Psoas muscle (tissue), 8 donors: ENCODE results near the gene ATN1. TPM values are rescaled to one million over a fixed set of nuclear protein-coding genes. Genes with fewer than 3 reads are reported as not detected.
"Not testable (repeated sequence)": the region's sequence is repeated elsewhere in the genome, so short reads cannot be mapped to it uniquely, and the experiment has no call there.

Experiments used
- ATAC-seq, 4 donors: fragments of 200-7000 bp; cut with Tn5 transposase; one replicate each; pipeline ENCODE4 v1.9.1; 2020; ENCODE audit warnings: moderate library complexity in 3 of 4, mild to moderate bottlenecking in 2 of 4
- DNase-seq, 2 donors: peaks; one replicate each; pipeline ENCODE4 v3.0.0-alpha.2; 2020
- H3K27ac ChIP-seq: fragments of 200-600 bp; one replicate; pipeline ENCODE4 v1.8.0; 2022
- H3K27me3 ChIP-seq, 3 donors: fragments of 200-600 bp in 1 of 3; one replicate each; pipeline versions ENCODE4 v1.6.1 to v1.8.0; 2013 to 2022; ENCODE audit warnings: low read length in 2 of 3, mild to moderate bottlenecking in 2 of 3, moderate library complexity in 1 of 3; ENCODE audit not compliant: insufficient read depth in 3 of 3
- H3K36me3 ChIP-seq, 2 donors: fragments of 200-600 bp in 1 of 2; one replicate each; pipeline versions ENCODE4 v1.6.1 to v1.8.0; 2013 to 2022; ENCODE audit warnings: low read depth in 1 of 2, mild to moderate bottlenecking in 1 of 2, moderate library complexity in 1 of 2; ENCODE audit not compliant: insufficient read depth in 1 of 2
- H3K4me1 ChIP-seq: fragments of 200-600 bp; one replicate; pipeline ENCODE4 v1.8.0; 2022
- H3K4me3 ChIP-seq: fragments of 200-600 bp; one replicate; pipeline ENCODE4 v1.8.0; 2022; ENCODE audit warnings: mild to moderate bottlenecking
- H3K9me3 ChIP-seq: fragments of 200-600 bp; one replicate; pipeline ENCODE4 v1.8.0; 2022
- WGBS, 3 donors: extraction: QIAGEN DNeasy Blood & Tissue Kit; methylation state at CpG; one replicate each; pipeline versions ENCODE4 v1.1.6 to v1.1.7; 2013; 5-methylcytosine and 5-hydroxymethylcytosine counted together
- intact Hi-C, 2 donors: fragments of 100-400 bp; cut with DNase I; formaldehyde crosslinking; loops; one replicate each; pipeline versions ENCODE4 v1.11.0 to v1.14.2; 2022
- polyA plus RNA-seq, 3 donors: library from polyadenylated mRNA; stranded (reverse); fragments of 200-250 nt; gene quantifications; one replicate each; pipeline ENCODE4 v1.2.3, GENCODE V29; 2013
- total RNA-seq, 4 donors: library from RNA; stranded (reverse); fragmentation: NEBNext Ultra II Directional in 2 of 4; extraction: Animal tissue kit (Norgen Biotek cat#: 25700) in 2 of 4; gene quantifications; one replicate each; pipeline versions ENCODE4 v1.2.1 to v1.2.4, GENCODE V29; 2021 to 2023
- TF ChIP-seq, protein P1 (sequence below): fragments of 200-600 bp; IDR thresholded peaks from one replicate; pipeline ENCODE4 v1.8.0; 2022; ENCODE audit warnings: antibody characterized with exemption
- donor health status: healthy with polysubstance abuse.
- donor health status: DM: no; HTN: no; CAD: no; lungs with moderate emphysema.
- donor health status: Bipolar disorder and iron deficiency.
- donor health status: healthy.
- donor health status: DM: yes; HTN: yes; CAD: no.
- donor health status: DM: no; HTN: no; CAD: no.
- donor health status: DM: no; HTN: no; CAD: no.
- donor health status: DM: yes; HTN: yes; CAD: no.

The ATN1 gene
- total and polyA plus RNA-seq, 7 donors = 24.9 to 55.8 (median 46.0) TPM

DNA sequence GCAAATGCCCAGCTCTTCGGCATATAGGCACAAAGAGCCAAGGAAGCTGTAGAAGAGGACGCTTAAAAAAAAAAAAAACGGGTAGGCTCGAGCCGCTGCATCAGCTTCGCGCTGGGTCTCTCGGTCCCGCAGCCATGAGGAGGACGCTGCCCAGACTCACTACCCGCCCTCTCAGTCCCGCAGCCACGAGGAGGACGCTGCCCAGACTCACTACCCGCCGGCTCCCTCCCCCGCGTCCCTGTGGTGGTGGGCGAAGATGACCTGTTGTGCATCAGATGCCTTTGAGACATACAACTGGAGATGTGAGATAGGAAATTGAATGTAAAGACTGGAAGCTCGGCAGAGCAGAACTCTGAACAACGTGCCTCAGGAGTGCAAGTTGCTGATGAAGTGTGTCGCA lies 43.2 kb upstream of the ATN1 start:
- intact Hi-C loops = no loop called here
- ATAC-seq (no peak), DNase-seq (no peak)
- WGBS, 3 donors = 72 to 79% (median 75%) methylated on average over 21 to 22 of the region's 22 CpGs
- Histone ChIP-seq H3K4me3 (no peak overlapping the region), H3K36me3 (peaks cover 0 to 20% of the 10 kb centered on the region in 2 donors), H3K27ac (no peak overlapping the region), H3K9me3 (no peaks in the 10 kb centered on the region), H3K4me1 (no peaks in the 10 kb centered on the region), H3K27me3 (no peaks in the 10 kb centered on the region)
- TF ChIP-seq, protein P1, sequence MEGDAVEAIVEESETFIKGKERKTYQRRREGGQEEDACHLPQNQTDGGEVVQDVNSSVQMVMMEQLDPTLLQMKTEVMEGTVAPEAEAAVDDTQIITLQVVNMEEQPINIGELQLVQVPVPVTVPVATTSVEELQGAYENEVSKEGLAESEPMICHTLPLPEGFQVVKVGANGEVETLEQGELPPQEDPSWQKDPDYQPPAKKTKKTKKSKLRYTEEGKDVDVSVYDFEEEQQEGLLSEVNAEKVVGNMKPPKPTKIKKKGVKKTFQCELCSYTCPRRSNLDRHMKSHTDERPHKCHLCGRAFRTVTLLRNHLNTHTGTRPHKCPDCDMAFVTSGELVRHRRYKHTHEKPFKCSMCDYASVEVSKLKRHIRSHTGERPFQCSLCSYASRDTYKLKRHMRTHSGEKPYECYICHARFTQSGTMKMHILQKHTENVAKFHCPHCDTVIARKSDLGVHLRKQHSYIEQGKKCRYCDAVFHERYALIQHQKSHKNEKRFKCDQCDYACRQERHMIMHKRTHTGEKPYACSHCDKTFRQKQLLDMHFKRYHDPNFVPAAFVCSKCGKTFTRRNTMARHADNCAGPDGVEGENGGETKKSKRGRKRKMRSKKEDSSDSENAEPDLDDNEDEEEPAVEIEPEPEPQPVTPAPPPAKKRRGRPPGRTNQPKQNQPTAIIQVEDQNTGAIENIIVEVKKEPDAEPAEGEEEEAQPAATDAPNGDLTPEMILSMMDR = no peak

DNA sequence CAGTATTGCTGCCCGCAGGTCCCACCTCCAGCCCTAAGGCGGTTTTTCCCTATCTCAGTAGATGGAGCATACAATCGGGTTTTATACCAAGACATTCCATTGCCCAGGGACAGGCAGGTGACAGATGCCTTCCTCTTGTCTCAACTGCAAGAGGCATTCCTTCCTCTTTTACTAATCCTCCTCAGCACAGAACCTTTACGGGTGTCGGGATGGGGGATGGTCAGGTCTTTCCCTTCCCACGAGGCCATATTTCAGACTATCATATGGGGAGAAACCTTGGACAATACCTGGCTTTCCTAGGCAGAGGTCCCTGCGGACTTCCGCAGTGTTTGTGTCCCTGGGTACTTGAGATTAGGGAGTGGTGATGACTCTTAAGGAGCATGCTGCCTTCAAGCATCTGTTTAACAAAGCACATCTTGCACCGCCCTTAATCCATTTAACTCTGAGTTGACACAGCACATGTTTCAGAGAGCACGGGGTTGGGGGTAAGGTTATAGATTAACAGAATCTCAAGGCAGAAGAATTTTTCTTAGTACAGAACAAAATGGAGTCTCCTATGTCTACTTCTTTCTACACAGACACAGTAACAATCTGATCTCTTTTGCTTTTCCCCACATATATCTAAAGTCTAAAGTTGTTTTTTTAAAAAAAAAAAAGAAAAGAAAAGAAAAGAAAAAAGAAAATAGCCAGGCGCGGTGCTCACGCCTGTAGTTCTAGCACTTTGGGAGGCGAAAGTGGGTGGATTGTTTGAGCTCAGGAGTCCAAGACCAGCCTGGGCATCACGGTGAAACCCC lies 41.4 kb upstream of the ATN1 start:
- WGBS, 3 donors = 76 to 79% (median 78%) methylated on average over 12 of the region's 15 CpGs
- not testable (repeated sequence) for H3K4me1 ChIP-seq

DNA sequence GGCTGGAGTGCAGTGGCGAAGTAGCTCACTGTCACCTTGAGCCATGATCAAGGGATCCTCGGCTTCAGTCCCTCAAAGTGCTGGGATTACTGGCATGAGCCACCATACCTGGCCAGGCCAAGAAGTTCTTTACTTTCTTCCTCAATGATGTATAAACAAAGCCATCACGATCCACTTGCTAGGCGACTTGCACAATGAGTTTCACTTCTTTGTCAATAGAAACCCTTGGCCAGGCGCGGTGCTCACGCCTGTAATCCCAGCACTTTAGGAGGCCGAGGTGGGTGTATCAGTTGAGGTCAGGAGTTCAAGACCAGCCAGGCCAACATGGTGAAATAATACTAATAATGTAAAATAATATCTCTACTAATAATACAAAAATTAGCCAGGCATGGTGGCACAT lies 40.3 kb upstream of the ATN1 start:
- Histone ChIP-seq H3K36me3 (peaks cover 0 to 20% of the 10 kb centered on the region in 2 donors), H3K27ac (no peak overlapping the region), H3K4me1 (no peaks in the 10 kb centered on the region), H3K27me3 (no peaks in the 10 kb centered on the region), H3K4me3 (no peak overlapping the region), H3K9me3 (no peaks in the 10 kb centered on the region)
- TF ChIP-seq, protein P1 = no peak
- DNase-seq (no peak), ATAC-seq (no peak)
- intact Hi-C loops = no loop called here
- WGBS, 3 donors = 85 to 91% (median 88%) methylated on average over 8 of the region's 8 CpGs

More for the DNA sequence above, 41.4 kb upstream of the ATN1 start:
- H3K27ac ChIP-seq, H3K9me3 ChIP-seq, H3K4me3 ChIP-seq, ATAC-seq, intact Hi-C loops, H3K27me3 ChIP-seq, DNase-seq: not testable (repeated sequence)
- H3K36me3 ChIP-seq = peaks cover 0 to 20% of the 10 kb centered on the region in 2 donors

DNA sequence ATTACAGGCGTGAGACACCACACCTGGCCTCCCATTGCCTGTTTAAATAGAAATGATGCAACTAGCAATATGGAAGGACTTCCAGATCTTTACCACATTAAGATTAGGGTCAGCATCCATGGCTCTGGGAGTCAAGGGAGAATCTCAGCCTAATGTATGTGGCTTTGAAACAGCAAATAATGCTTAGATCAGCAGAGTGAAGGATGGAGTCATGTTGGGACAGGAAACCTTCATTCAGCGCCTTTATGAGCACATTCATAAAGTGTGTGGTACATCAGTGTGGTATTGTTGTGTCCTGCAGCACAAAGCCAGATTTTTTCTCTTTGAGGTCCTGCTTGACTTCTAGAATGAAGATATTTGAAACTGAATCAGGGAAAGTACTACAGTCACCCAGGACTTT lies 39.4 kb upstream of the ATN1 start:
- intact Hi-C loops = no loop called here
- Histone ChIP-seq H3K4me1 (no peaks in the 10 kb centered on the region), H3K27me3 (no peaks in the 10 kb centered on the region), H3K4me3 (no peak overlapping the region), H3K27ac (no peak overlapping the region), H3K9me3 (no peaks in the 10 kb centered on the region), H3K36me3 (peaks cover 0 to 20% of the 10 kb centered on the region in 2 donors)
- DNase-seq (no peak), ATAC-seq (no peak)
- 88 to 96% (median 94%) methylated on average over 2 of the region's 2 CpGs for WGBS, 3 donors
- TF ChIP-seq, protein P1 = no peak

DNA sequence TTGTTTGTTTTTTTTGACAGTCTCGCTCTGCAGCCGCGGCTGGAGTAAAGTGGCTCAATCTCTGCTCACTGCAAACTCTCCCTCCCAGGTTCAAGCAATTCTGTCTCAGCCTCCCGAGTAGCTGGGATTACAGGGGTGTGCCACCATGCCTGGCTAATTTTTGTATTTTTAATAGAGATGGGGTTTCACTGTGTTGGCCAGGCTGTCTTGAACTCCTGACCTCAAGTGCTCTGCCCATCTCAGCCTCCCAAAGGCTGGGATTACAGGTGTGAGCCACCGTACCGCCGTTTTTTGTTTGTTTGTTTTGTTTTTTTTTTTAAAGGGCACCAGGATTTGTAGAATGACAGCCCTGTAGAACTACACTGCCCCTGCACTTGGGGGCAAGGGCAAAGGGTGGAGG lies 39.0 kb upstream of the ATN1 start:
- H3K9me3 ChIP-seq, H3K27me3 ChIP-seq: not testable (repeated sequence)
- 77 to 81% (median 78%) methylated on average over 7 of the region's 7 CpGs for WGBS, 3 donors

DNA sequence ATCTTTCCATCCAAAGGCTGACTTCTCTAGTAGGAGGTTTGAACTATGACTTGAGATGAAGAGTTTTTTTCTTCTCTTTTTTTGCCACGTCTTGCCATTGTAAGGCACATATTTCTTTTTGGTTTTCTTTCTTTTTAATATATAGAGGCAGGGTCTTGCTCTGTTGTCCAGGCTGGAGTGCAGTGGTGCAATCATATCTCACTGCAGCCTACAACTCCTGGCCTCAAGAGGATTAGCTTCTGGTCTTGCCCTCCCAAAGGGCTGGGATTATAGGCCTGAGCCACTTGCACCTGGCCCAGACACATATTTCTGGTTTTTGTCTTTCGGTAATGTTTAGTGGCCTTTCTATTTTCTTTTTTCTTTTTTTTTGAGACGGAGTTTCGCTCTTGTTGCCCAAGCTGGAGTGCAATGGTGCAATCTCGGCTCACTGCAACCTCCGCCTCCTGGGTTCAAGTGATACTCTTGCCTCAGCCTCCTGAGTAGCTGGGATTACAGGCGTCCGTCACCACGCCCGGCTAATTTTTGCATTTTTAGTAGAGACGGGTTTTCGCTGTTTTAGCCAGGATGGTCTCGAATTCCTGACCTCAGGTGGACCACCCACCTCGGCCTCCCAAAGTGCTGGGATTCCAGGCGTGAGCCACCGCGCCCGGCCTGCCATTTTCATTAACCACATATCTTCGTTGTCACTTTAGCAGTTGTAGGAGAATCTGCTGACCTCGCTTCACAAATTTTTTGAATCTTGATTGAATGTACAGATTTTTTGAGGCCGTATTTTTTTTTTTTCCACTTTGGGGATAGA lies 37.8 kb upstream of the ATN1 start:
- H3K9me3 ChIP-seq, intact Hi-C loops, H3K36me3 ChIP-seq, ATAC-seq, DNase-seq, H3K4me1 ChIP-seq, H3K27me3 ChIP-seq: not testable (repeated sequence)
- Histone ChIP-seq H3K4me3 (peak overlapping the region; percentile 68), H3K27ac (peak overlapping the region; percentile 81)
- WGBS, 3 donors = 93 to 95% (median 95%) methylated on average over 21 of the region's 21 CpGs

More for the DNA sequence above, 39.0 kb upstream of the ATN1 start:
- H3K4me1 ChIP-seq, H3K4me3 ChIP-seq, H3K27ac ChIP-seq, intact Hi-C loops, DNase-seq, ATAC-seq: not testable (repeated sequence)
- peaks cover 0 to 17% of the 10 kb centered on the region in 2 donors for H3K36me3 ChIP-seq
